DOHH2 (cell line): ENCODE results near the gene DDR1.
"Not testable (repeated sequence)": the region's sequence is repeated elsewhere in the genome, so short reads cannot be mapped to it uniquely, and the experiment has no call there.

Experiments
- H3F3A ChIP-seq: fragments of 200-600 bp; sonication (generic), shearing (Covaris generic); 2 replicates; pipeline ENCODE4 v1.6.0; 2016; ENCODE audit warnings: antibody characterized with exemption, mild to moderate bottlenecking; ENCODE audit not compliant: control insufficient read depth, insufficient read depth
- H3K27ac ChIP-seq: fragments of 200-600 bp; sonication (generic); 2 replicates; pipeline ENCODE4 v1.5.1; 2014; ENCODE audit warnings: low read depth, mild to moderate bottlenecking, low read length, moderate library complexity
- H3K27me3 ChIP-seq: fragments of 200-600 bp; sonication (generic); 2 replicates; pipeline ENCODE4 v1.6.1; 2014; ENCODE audit warnings: mild to moderate bottlenecking, low read length, mixed read lengths; ENCODE audit not compliant: control insufficient read depth
- H3K36me3 ChIP-seq: fragments of 200-600 bp; sonication (generic); 2 replicates; pipeline ENCODE4 v1.6.1; 2014; ENCODE audit warnings: mild to moderate bottlenecking, low read length, moderate library complexity, mixed read lengths; ENCODE audit not compliant: control insufficient read depth
- H3K4me1 ChIP-seq: fragments of 200-600 bp; sonication (generic); 2 replicates; pipeline ENCODE4 v1.6.1; 2014; ENCODE audit warnings: mild to moderate bottlenecking, low read length, mixed read lengths; ENCODE audit not compliant: control insufficient read depth
- H3K4me2 ChIP-seq: fragments of 200-600 bp; sonication (generic); 2 replicates; pipeline ENCODE4 v1.6.0; 2014; ENCODE audit warnings: mild to moderate bottlenecking, low read length, moderate library complexity
- H3K4me3 ChIP-seq: fragments of 200-600 bp; sonication (generic); 2 replicates; pipeline ENCODE4 v1.5.1; 2014; ENCODE audit warnings: mild to moderate bottlenecking, low read length, mixed read lengths
- H3K79me2 ChIP-seq: fragments of 200-600 bp; sonication (generic); 2 replicates; pipeline ENCODE4 v1.6.1; 2014; ENCODE audit warnings: mild to moderate bottlenecking, low read length, mixed read lengths; ENCODE audit not compliant: control insufficient read depth
- H3K9me2 ChIP-seq: fragments of 200-600 bp; sonication (generic); replicated peaks from 2 replicates; pipeline ENCODE4 v1.6.1; 2014; ENCODE audit warnings: mild to moderate bottlenecking, low read length, mixed read lengths; ENCODE audit not compliant: control insufficient read depth
- H3K9me3 ChIP-seq: fragments of 200-600 bp; sonication (generic); 2 replicates; pipeline ENCODE4 v1.6.1; 2014; ENCODE audit warnings: antibody characterized with exemption, low read length, mixed read lengths; ENCODE audit not compliant: control insufficient read depth, insufficient read depth
- H4K20me1 ChIP-seq: fragments of 200-600 bp; sonication (generic); 2 replicates; pipeline ENCODE4 v1.6.0; 2014; ENCODE audit warnings: low read depth, mild to moderate bottlenecking, antibody characterized with exemption, low read length, moderate library complexity; ENCODE audit not compliant: control insufficient read depth, insufficient read depth
- EZH2phosphoT487 ChIP-seq: fragments of 200-600 bp; sonication (generic); IDR thresholded peaks from 2 replicates; pipeline ENCODE4 v1.6.1; 2017; ENCODE audit warnings: borderline replicate concordance, mild to moderate bottlenecking, antibody characterized with exemption, low read length, moderate library complexity, mixed read lengths
- TF ChIP-seq, protein P1 (sequence below): fragments of 200-600 bp; sonication (generic); IDR thresholded peaks from one replicate; pipeline ENCODE4 v1.5.1; 2014; ENCODE audit warnings: antibody characterized with exemption, mild to moderate bottlenecking, low read depth, low read length; ENCODE audit not compliant: poor library complexity, severe bottlenecking

The DDR1 gene

DNA sequence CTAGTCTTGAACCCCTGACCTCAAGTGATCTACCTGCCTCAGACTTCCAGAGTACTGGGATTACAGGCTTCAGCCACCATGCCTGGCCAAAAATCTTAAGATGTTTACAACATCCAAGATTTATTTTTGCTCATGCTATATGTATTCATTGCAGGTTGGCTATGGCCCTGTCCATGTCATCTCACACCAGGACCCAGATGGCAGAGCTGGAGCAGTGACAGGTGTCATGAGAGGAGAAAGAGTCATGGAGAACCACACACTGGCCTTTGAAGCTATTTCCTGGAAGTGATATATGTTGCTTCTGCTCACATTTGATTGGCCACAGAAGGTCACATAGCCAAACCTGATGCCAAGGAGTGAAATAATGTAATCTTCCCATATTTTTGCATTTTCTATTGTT, 13.8 kb upstream of the DDR1 start:
- TF ChIP-seq, protein P1, sequence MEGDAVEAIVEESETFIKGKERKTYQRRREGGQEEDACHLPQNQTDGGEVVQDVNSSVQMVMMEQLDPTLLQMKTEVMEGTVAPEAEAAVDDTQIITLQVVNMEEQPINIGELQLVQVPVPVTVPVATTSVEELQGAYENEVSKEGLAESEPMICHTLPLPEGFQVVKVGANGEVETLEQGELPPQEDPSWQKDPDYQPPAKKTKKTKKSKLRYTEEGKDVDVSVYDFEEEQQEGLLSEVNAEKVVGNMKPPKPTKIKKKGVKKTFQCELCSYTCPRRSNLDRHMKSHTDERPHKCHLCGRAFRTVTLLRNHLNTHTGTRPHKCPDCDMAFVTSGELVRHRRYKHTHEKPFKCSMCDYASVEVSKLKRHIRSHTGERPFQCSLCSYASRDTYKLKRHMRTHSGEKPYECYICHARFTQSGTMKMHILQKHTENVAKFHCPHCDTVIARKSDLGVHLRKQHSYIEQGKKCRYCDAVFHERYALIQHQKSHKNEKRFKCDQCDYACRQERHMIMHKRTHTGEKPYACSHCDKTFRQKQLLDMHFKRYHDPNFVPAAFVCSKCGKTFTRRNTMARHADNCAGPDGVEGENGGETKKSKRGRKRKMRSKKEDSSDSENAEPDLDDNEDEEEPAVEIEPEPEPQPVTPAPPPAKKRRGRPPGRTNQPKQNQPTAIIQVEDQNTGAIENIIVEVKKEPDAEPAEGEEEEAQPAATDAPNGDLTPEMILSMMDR, result no peak
- TF ChIP-seq EZH2phosphoT487, result no peak
- no peak overlapping the region for H3K4me3 ChIP-seq
- H3K4me1 ChIP-seq, result no peaks in the 10 kb centered on the region

GRCh38 chr6:30871592-30872183, 12.6 kb upstream of the DDR1 start:
- H3K9me3 ChIP-seq, result peaks cover 5% of the 10 kb centered on the region
- no peak overlapping the region for H3K27ac ChIP-seq
- H3K4me2 ChIP-seq, result no peak overlapping the region
- H3K4me1 ChIP-seq, result peaks cover 6% of the 10 kb centered on the region
- TF ChIP-seq, protein P1, result no peak
- no peak for TF ChIP-seq EZH2phosphoT487
- H3F3A ChIP-seq, result no peaks in the 10 kb centered on the region
- H3K9me2 ChIP-seq, result no peaks in the 10 kb centered on the region
- no peaks in the 10 kb centered on the region for H3K27me3 ChIP-seq
- no peaks in the 10 kb centered on the region for H3K79me2 ChIP-seq
- H4K20me1 ChIP-seq, result no peaks in the 10 kb centered on the region
- H3K4me3 ChIP-seq, result no peak overlapping the region
- no peaks in the 10 kb centered on the region for H3K36me3 ChIP-seq

More for the DNA sequence above, 13.8 kb upstream of the DDR1 start:
- H3K27ac ChIP-seq, result no peak overlapping the region
- no peaks in the 10 kb centered on the region for H3K36me3 ChIP-seq
- H4K20me1 ChIP-seq, result no peaks in the 10 kb centered on the region
- peaks cover 5% of the 10 kb centered on the region for H3K9me3 ChIP-seq
- H3K9me2 ChIP-seq, result no peaks in the 10 kb centered on the region
- no peaks in the 10 kb centered on the region for H3K79me2 ChIP-seq
- H3K27me3 ChIP-seq, result no peaks in the 10 kb centered on the region
- H3K4me2 ChIP-seq, result no peak overlapping the region
- no peaks in the 10 kb centered on the region for H3F3A ChIP-seq

GRCh38 chr6:30873137-30873640, 11.1 kb upstream of the DDR1 start:
- no peaks in the 10 kb centered on the region for H3K9me2 ChIP-seq

DNA sequence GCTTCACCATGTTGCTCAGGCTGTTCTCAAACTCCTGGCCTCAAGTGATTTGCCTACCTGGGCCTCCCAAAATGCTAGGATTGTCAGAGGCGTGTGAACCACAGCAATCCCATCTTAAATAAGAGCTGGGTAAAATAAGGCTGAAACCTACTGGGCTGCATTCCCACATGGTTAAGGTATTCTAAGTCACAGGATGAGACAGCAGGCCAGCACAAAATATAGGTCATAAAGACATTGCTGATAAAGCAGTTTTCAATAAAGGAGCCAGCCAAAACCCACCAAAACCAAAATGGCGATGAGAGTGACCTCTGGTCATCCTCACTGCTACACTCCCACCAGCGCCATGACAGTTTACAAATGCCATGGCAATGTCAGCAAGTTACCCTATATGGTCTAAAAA, 10.5 kb upstream of the DDR1 start:
- not testable (repeated sequence) for H3K4me3 ChIP-seq, H4K20me1 ChIP-seq, H3K4me2 ChIP-seq, H3K79me2 ChIP-seq, H3K27ac ChIP-seq, H3K27me3 ChIP-seq, H3K9me2 ChIP-seq, H3K9me3 ChIP-seq, H3K36me3 ChIP-seq, H3F3A ChIP-seq
- peaks cover 13% of the 10 kb centered on the region for H3K4me1 ChIP-seq

More at GRCh38 chr6:30873137-30873640, 11.1 kb upstream of the DDR1 start:
- peaks cover 13% of the 10 kb centered on the region for H3K4me1 ChIP-seq
- no peaks in the 10 kb centered on the region for H3K36me3 ChIP-seq
- TF ChIP-seq EZH2phosphoT487, result no peak
- TF ChIP-seq, protein P1, result no peak
- H3F3A ChIP-seq, result no peaks in the 10 kb centered on the region
- peaks cover 5% of the 10 kb centered on the region for H3K9me3 ChIP-seq
- H4K20me1 ChIP-seq, result no peaks in the 10 kb centered on the region
- H3K27ac ChIP-seq, result no peak overlapping the region
- no peaks in the 10 kb centered on the region for H3K27me3 ChIP-seq
- H3K4me2 ChIP-seq, result no peak overlapping the region
- H3K79me2 ChIP-seq, result no peaks in the 10 kb centered on the region
- no peak overlapping the region for H3K4me3 ChIP-seq
